ENCODE data around the gene ERBB3. TPM values are rescaled to one million over a fixed set of nuclear protein-coding genes. Genes with fewer than 3 reads are reported as not detected.
A peak's percentile ranks its signal among the peaks of the same experiment; 100 is the strongest.

The ERBB3 gene
- total RNA-seq, 1 donor, result 1.7 TPM

- no peak for DNase-seq (ENCODE audit: low read depth)
- no peak for TF ChIP-seq CTCF (IDR thresholded peaks at IDR 0.05; ENCODE audit: insufficient read depth, low read depth, low read length)
- H3K4me3 ChIP-seq (ENCODE audit: low read depth, low read length), result no peak overlapping the region
Measured at GRCh38 chr12:56145217-56145616, 65.3 kb downstream of the ERBB3 start.

GRCh38 chr12:56146492-56147460, 66.8 kb downstream of the ERBB3 start:
- no peak overlapping the region for H3K4me3 ChIP-seq (ENCODE audit: low read depth, low read length)
- TF ChIP-seq CTCF (IDR thresholded peaks at IDR 0.05; ENCODE audit: insufficient read depth, low read depth, low read length), result no peak
- DNase-seq (ENCODE audit: low read depth), result peak; percentile 36

- no peak overlapping the region for H3K4me3 ChIP-seq (ENCODE audit: low read depth, low read length)
- no peak for TF ChIP-seq CTCF (IDR thresholded peaks at IDR 0.05; ENCODE audit: insufficient read depth, low read depth, low read length)
- DNase-seq (ENCODE audit: low read depth), result peak; percentile 47
Measured at GRCh38 chr12:56150563-56150962, 70.6 kb downstream of the ERBB3 start.

GRCh38 chr12:56151672-56152131, 71.7 kb downstream of the ERBB3 start:
- peak; percentile 48 for TF ChIP-seq CTCF (IDR thresholded peaks at IDR 0.05; ENCODE audit: insufficient read depth, low read depth, low read length)
- peak overlapping the region; percentile 80 for H3K4me3 ChIP-seq (ENCODE audit: low read depth, low read length)
- DNase-seq (ENCODE audit: low read depth), result no peak

- peak; percentile 91 for DNase-seq (ENCODE audit: low read depth)
- peak within 1 kb of the TSS; percentile 80 for H3K4me3 ChIP-seq (ENCODE audit: low read depth, low read length)
- TF ChIP-seq CTCF (IDR thresholded peaks at IDR 0.05; ENCODE audit: insufficient read depth, low read depth, low read length), result no peak
Measured at GRCh38 chr12:56152132-56152755, 72.3 kb downstream of the ERBB3 start, which contains the start of gene MYL6B. Gene MYL6B, plus strand, starts transcription at chr12:56152587. Its CDS starts 1,332 bp downstream, at chr12:56153919.

Other genes starting within 250 kb of the ERBB3 start
- 9.1 and 9.7 TPM in 2 replicates for gene MMP19, start 237.2 kb upstream of the ERBB3 start, total RNA-seq
- gene PYM1, start 152.3 kb upstream of the ERBB3 start, total RNA-seq, result 32.2 and 32.8 TPM in 2 replicates
- 34.8 and 45.8 TPM in 2 replicates for gene DGKA, start 149.0 kb upstream of the ERBB3 start, total RNA-seq
- 1.3 TPM in 2 replicates for gene PMEL, start 114.1 kb upstream of the ERBB3 start, total RNA-seq
- 32.2 and 51.4 TPM in 2 replicates for gene CDK2, start 113.3 kb upstream of the ERBB3 start, total RNA-seq
- 70.9 and 111 TPM in 2 replicates for gene RAB5B, start 106.1 kb upstream of the ERBB3 start, total RNA-seq
- 13.5 and 17.3 TPM in 2 replicates for gene SUOX, start 82.9 kb upstream of the ERBB3 start, total RNA-seq
- 1.3 and 3.5 TPM in 2 replicates for gene IKZF4, start 59.1 kb upstream of the ERBB3 start, total RNA-seq
- gene RPS26, start 38.2 kb upstream of the ERBB3 start, total RNA-seq, result 197 and 313 TPM in 2 replicates
- gene PA2G4, start 24.4 kb downstream of the ERBB3 start, total RNA-seq, result 119 and 158 TPM in 2 replicates
- gene RPL41, start 36.5 kb downstream of the ERBB3 start, total RNA-seq, result 1,700 and 3,242 TPM in 2 replicates
- 3.9 and 4.3 TPM in 2 replicates for gene ZC3H10, start 38.1 kb downstream of the ERBB3 start, total RNA-seq
- gene ESYT1, start 48.1 kb downstream of the ERBB3 start, total RNA-seq, result 300 and 327 TPM in 2 replicates
- 68.2 and 70.9 TPM in 2 replicates for gene MYL6B, start 72.4 kb downstream of the ERBB3 start, total RNA-seq
- 2,015 and 2,412 TPM in 2 replicates for gene MYL6, start 78.2 kb downstream of the ERBB3 start, total RNA-seq
- 44.8 and 67.8 TPM in 2 replicates for gene SMARCC2, start 109.3 kb downstream of the ERBB3 start, total RNA-seq
- gene RNF41, start 141.8 kb downstream of the ERBB3 start, total RNA-seq, result 112 and 131 TPM in 2 replicates
- gene NABP2, start 144.2 kb downstream of the ERBB3 start, total RNA-seq, result 23.3 and 28.0 TPM in 2 replicates
- not detected in 2 replicates for gene SLC39A5, start 149.9 kb downstream of the ERBB3 start, total RNA-seq
- gene ANKRD52, start 178.2 kb downstream of the ERBB3 start, total RNA-seq, result 22.2 and 25.9 TPM in 2 replicates
- 9.0 and 12.5 TPM in 2 replicates for gene COQ10A, start 186.8 kb downstream of the ERBB3 start, total RNA-seq
- gene CS, start 220.2 kb downstream of the ERBB3 start, total RNA-seq, result 150 and 153 TPM in 2 replicates
- gene CNPY2, start 235.8 kb downstream of the ERBB3 start, total RNA-seq, result 94.7 and 113 TPM in 2 replicates